Natural killer cell (primary cell): ENCODE measurements around the gene BMP8A. TPM values are rescaled to one million over a fixed set of nuclear protein-coding genes. Genes with fewer than 3 reads are reported as not detected.

Source experiments
- ATAC-seq, 3 donors: fragments of 150-1000 bp in 2 of 3; fragments of 200-7000 bp in 1 of 3; cut with Tn5 transposase; 1 replicate in 1 of 3; 2 replicates in 2 of 3; pipeline ENCODE4 v1.10.0; 2021; ENCODE audit warnings: mild to moderate bottlenecking in 2 of 3, moderate library complexity in 2 of 3
- DNase-seq, 2 donors: peaks; one replicate each; pipeline versions ENCODE4 v3.0.0 to v3.0.0-alpha.2; 2013 to 2021; ENCODE audit warnings: mixed read lengths in 1 of 2
- H3K27ac ChIP-seq: one replicate; pipeline ENCODE4 v1.5.1; 2013; ENCODE audit warnings: mild to moderate bottlenecking, low read length
- H3K27me3 ChIP-seq: one replicate; pipeline ENCODE4 v1.6.1; 2013; ENCODE audit warnings: low read length; ENCODE audit not compliant: control insufficient read depth, insufficient read depth
- H3K36me3 ChIP-seq: one replicate; pipeline ENCODE4 v1.6.1; 2013; ENCODE audit warnings: low read length; ENCODE audit not compliant: control insufficient read depth, insufficient read depth
- H3K4me1 ChIP-seq: one replicate; pipeline ENCODE4 v1.6.1; 2013; ENCODE audit warnings: low read length; ENCODE audit not compliant: control insufficient read depth, insufficient read depth
- H3K4me3 ChIP-seq: one replicate; pipeline ENCODE4 v1.5.1; 2013; ENCODE audit warnings: low read length
- H3K9me3 ChIP-seq: one replicate; pipeline ENCODE4 v1.6.1; 2013; ENCODE audit warnings: low read length; ENCODE audit not compliant: control insufficient read depth, insufficient read depth
- H3K27ac Mint-ChIP-seq, 2 donors: one replicate each; pipeline ENCODE4 v1.8.0; 2022; ENCODE audit warnings: mild to moderate bottlenecking in 2 of 2, mixed read lengths in 2 of 2, moderate library complexity in 1 of 2
- H3K27me3 Mint-ChIP-seq, 2 donors: one replicate each; pipeline ENCODE4 v1.8.0; 2022; ENCODE audit warnings: low read depth in 2 of 2, mixed read lengths in 2 of 2
- H3K36me3 Mint-ChIP-seq: one replicate; pipeline ENCODE4 v1.8.0; 2022; ENCODE audit warnings: mixed read lengths
- H3K4me1 Mint-ChIP-seq, 2 donors: one replicate each; pipeline ENCODE4 v1.8.0; 2022; ENCODE audit warnings: mixed read lengths in 2 of 2
- H3K4me3 Mint-ChIP-seq: one replicate; pipeline ENCODE4 v1.8.0; 2022; ENCODE audit warnings: mild to moderate bottlenecking, moderate library complexity, mixed read lengths
- H3K9me3 Mint-ChIP-seq, 2 donors: one replicate each; pipeline ENCODE4 v1.8.0; 2022; ENCODE audit warnings: mixed read lengths in 2 of 2
- CTCF ChIP-seq: fragments of 200-600 bp; IDR thresholded peaks from one replicate; pipeline ENCODE4 v1.8.0; 2022; ENCODE audit warnings: antibody characterized with exemption
- WGBS: methylation state at CpG from one replicate; pipeline ENCODE4 v1.1.7; 2013; ENCODE audit warnings: missing lambda C conversion rate; ENCODE audit not compliant: insufficient coverage; 5-methylcytosine and 5-hydroxymethylcytosine counted together
- intact Hi-C: fragments of 100-400 bp; cut with micrococcal nuclease; formaldehyde crosslinking; loops from one replicate; pipeline ENCODE4 v1.14.2; 2022
- total RNA-seq, 4 donors: library from RNA; stranded (reverse); fragments of 120-200 nt in 1 of 4; gene quantifications; one replicate each; pipeline versions ENCODE4 v1.2.3 to v1.2.4, GENCODE V29; 2013 to 2022

Gene BMP8A
- total RNA-seq, 3 donors from 2014 or later (not counting 1 experiment from before 2014, with no cell fraction given), result 0.29 to 1.6 (median 0.40) TPM

GRCh38 chr1:39478126-39478915 lies 13.1 kb upstream of the BMP8A start:
- peaks cover 10% of the 10 kb centered on the region for H3K36me3 Mint-ChIP-seq
- intact Hi-C loops, result no loop called here

GRCh38 chr1:39481289-39481688 lies 10.1 kb upstream of the BMP8A start:
- Histone ChIP-seq H3K4me3 (no peak overlapping the region), H3K9me3 (no peaks in the 10 kb centered on the region), H3K27me3 (no peaks in the 10 kb centered on the region), H3K4me1 (no peaks in the 10 kb centered on the region), H3K36me3 (peaks cover 73% of the 10 kb centered on the region), H3K27ac (no peak overlapping the region)
- Mint-ChIP-seq H3K9me3 (no peaks in the 10 kb centered on the region), H3K36me3 (peaks cover 13% of the 10 kb centered on the region), H3K27ac (peak overlapping the region in 1 of 2 donors; percentile 59), H3K4me1 (no peaks in the 10 kb centered on the region), H3K4me3 (no peak overlapping the region), H3K27me3 (no peaks in the 10 kb centered on the region)
- intact Hi-C loops, result no loop called here
- 98% methylated on average over 6 of the region's 6 CpGs for WGBS
- DNase-seq (no peak), ATAC-seq (no peak)
- TF ChIP-seq CTCF, result no peak

More at GRCh38 chr1:39478126-39478915, 13.1 kb upstream of the BMP8A start:
- 97% methylated on average over 5 of the region's 5 CpGs for WGBS
- DNase-seq (no peak), ATAC-seq (no peak)
- Mint-ChIP-seq H3K9me3 (no peaks in the 10 kb centered on the region), H3K27me3 (no peaks in the 10 kb centered on the region), H3K27ac (no peak overlapping the region), H3K4me3 (no peak overlapping the region), H3K4me1 (no peaks in the 10 kb centered on the region)
- Histone ChIP-seq H3K27me3 (no peaks in the 10 kb centered on the region), H3K4me3 (no peak overlapping the region), H3K27ac (no peak overlapping the region), H3K36me3 (peaks cover 60% of the 10 kb centered on the region), H3K4me1 (no peaks in the 10 kb centered on the region), H3K9me3 (no peaks in the 10 kb centered on the region)
- no peak for TF ChIP-seq CTCF

GRCh38 chr1:39483276-39483675 lies 8.2 kb upstream of the BMP8A start:
- H3K4me3 Mint-ChIP-seq, result no peak overlapping the region
- ATAC-seq, result no peak
- H3K9me3 Mint-ChIP-seq, result no peaks in the 10 kb centered on the region
- no peak for DNase-seq
- intact Hi-C loops, result no loop called here
- WGBS, result 57% methylated on average over 1 of the region's 1 CpG
- H3K4me3 ChIP-seq, result no peak overlapping the region
- H3K27me3 ChIP-seq, result no peaks in the 10 kb centered on the region
- no peaks in the 10 kb centered on the region for H3K27me3 Mint-ChIP-seq
- no peaks in the 10 kb centered on the region for H3K9me3 ChIP-seq
- H3K4me1 Mint-ChIP-seq, result no peaks in the 10 kb centered on the region
- peaks cover 75% of the 10 kb centered on the region for H3K36me3 ChIP-seq
- H3K27ac Mint-ChIP-seq, result peak overlapping the region; percentile 50 to 52
- peaks cover 13% of the 10 kb centered on the region for H3K36me3 Mint-ChIP-seq
- TF ChIP-seq CTCF, result no peak
- H3K27ac ChIP-seq, result no peak overlapping the region
- no peaks in the 10 kb centered on the region for H3K4me1 ChIP-seq

- DNase-seq (no peak), ATAC-seq (no peak)
- H3K36me3 ChIP-seq, result peaks cover 64% of the 10 kb centered on the region
- H3K27ac Mint-ChIP-seq, result no peak overlapping the region
- H3K9me3 ChIP-seq, result no peaks in the 10 kb centered on the region
- no peak overlapping the region for H3K4me3 ChIP-seq
- H3K27ac ChIP-seq, result no peak overlapping the region
- TF ChIP-seq CTCF, result no peak
- H3K36me3 Mint-ChIP-seq, result peaks cover 13% of the 10 kb centered on the region
- 98% methylated on average over 7 of the region's 7 CpGs for WGBS
- intact Hi-C loops, result no loop called here
- no peaks in the 10 kb centered on the region for H3K4me1 Mint-ChIP-seq
- H3K27me3 ChIP-seq, result no peaks in the 10 kb centered on the region
- H3K4me1 ChIP-seq, result no peaks in the 10 kb centered on the region
- H3K27me3 Mint-ChIP-seq, result no peaks in the 10 kb centered on the region
- H3K9me3 Mint-ChIP-seq, result no peaks in the 10 kb centered on the region
- H3K4me3 Mint-ChIP-seq, result no peak overlapping the region
Observed at GRCh38 chr1:39484564-39484963, 6.9 kb upstream of the BMP8A start.
